Measurements from ENCODE around the gene TRAPPC6A. TPM values are rescaled to one million over a fixed set of nuclear protein-coding genes. Genes with fewer than 3 reads are reported as not detected.

TRAPPC6A gene
- total and polyA plus RNA-seq, 9 of the 15 experiments (the other 6 are each of a cell fraction or from before 2014, with no cell fraction given), result 0.82 to 23.6 (median 11.6) TPM

DNA sequence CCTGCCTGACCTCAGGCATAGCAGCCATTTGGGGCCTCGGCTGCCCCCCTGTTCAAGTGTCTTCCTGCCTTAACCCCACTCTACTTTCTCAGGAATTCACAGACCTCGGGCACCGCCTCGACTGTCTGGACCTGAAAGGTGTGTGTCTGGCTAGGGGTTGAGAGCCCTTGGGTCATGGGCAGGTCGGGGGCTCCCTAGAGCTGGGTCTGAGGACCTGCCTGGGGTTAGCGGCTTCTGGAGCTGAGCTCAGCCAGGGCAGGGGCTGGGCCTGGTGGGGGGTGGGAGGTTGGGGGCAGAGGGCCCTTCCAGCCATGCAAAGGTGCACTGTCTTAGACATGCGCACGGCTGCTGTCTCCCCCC, 37.9 kb downstream of the TRAPPC6A start:
- Histone ChIP-seq H3K79me2 (ENCODE audit: control insufficient read depth, insufficient read depth, low read length) (peaks cover 14% of the 10 kb centered on the region), H3K4me1 (replicated peaks in 1 of 2; ENCODE audit: control insufficient read depth in 2 of 2, insufficient read depth in 2 of 2, low read length in 2 of 2) (peaks cover 0 to 57% of the 10 kb centered on the region in 2 experiments; a peak in 3 of 5 replicates), H4K20me1 (replicated peaks; ENCODE audit: control insufficient read depth, insufficient read depth, low read length) (peaks cover 6% of the 10 kb centered on the region), H3K4me3 (no peak overlapping the region), H2AFZ (ENCODE audit: low read depth, low read length) (no peak overlapping the region), H3K9ac (ENCODE audit: insufficient read depth in 1 of 2, low read depth in 2 of 2, low read length in 2 of 2) (no peak overlapping the region; a peak in 1 of 4 replicates), H3K4me2 (ENCODE audit: insufficient read depth, low read length) (no peak overlapping the region), H3K36me3 (ENCODE audit: control insufficient read depth, insufficient read depth, low read length) (peaks cover 43% of the 10 kb centered on the region; the same call in 1 of the 3 replicates), H3K27ac (ENCODE audit: extremely low read depth, low read depth, low read length) (no peak overlapping the region), H3K27me3 (ENCODE audit: control insufficient read depth in 2 of 2, insufficient read depth in 2 of 2, low read length in 2 of 2) (no peaks in the 10 kb centered on the region), H3K9me1 (ENCODE audit: control insufficient read depth, insufficient read depth, low read length) (no peaks in the 10 kb centered on the region), H3K9me3 (replicated peaks; ENCODE audit: control insufficient read depth, insufficient read depth, low read depth, low read length) (no peaks in the 10 kb centered on the region)
- FAIRE-seq (no peak), ATAC-seq (no peak), DNase-seq (ENCODE audit: extremely low read depth in 1 of 4, low spot score in 3 of 4) (no peak)
- POLR2A ChIA-PET, result interaction anchor here (0.6 kb wide), 1 partner anchor 27 kb away, joined by 3 read pairs; no protein-coding TSS in a partner anchor
- 93% methylated on average over 6 of the region's 8 CpGs for WGBS (ENCODE audit: insufficient coverage, low coverage, missing lambda C conversion rate)
- no peak for TF ChIP-seq L3MBTL2 (IDR thresholded peaks at IDR 0.05)
- intact Hi-C loops (cut with micrococcal nuclease) (no loop called here), in situ Hi-C loops (cut with MboI) (no loop called here)
- CTCF ChIA-PET (ENCODE audit: low intra/inter-chr PET ratio), result no interaction called here
- BruUV-seq (replicated peaks), result no TSS peak

DNA sequence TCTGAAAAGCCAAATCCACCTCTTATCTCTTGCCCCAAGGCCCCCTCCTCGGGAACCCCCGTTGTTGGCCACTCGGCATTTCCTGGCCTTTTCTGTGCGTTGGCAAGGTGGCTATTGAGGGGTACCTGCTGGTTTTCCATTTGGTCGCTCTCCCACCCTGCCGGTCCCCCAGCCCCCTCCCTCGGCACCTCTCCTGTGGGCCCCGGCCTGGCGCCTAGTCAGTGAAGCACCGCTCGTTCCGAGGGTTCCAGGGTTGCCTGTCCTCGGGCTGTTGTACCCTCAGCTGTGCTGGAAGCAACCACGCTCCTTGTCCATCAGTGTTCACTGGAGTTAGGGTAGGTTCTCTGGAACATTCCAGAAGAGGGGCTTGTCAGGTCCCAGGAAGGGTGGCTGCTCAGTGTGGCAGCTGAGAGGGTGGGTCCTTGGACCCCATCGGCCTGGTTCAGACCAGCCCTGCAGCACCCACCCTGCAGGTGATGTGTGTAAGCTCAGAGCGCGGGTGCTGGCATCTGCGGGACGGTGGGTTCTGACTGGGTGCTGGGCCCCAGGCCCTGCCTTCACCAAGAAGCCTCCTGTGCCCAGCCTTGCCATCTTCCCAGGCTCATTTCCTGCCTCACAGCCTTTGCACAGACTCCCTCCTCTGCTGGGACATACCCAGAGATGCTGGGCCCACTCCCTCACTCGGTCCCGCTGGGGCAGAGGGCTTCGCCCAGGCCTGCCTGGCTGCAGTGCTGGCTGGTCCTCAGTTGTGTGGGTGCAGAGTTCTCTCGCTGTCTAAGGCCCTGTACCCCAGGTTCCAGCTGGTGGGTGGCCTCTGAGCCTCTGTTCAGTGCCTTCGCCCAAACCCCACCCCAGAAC, 38.5 kb downstream of the TRAPPC6A start:
- BruUV-seq (replicated peaks), result no TSS peak
- Histone ChIP-seq H2AFZ (ENCODE audit: low read depth, low read length) (no peak overlapping the region), H3K36me3 (ENCODE audit: control insufficient read depth, insufficient read depth, low read length) (peaks cover 42% of the 10 kb centered on the region; the same call in 1 of the 3 replicates), H3K4me2 (ENCODE audit: insufficient read depth, low read length) (no peak overlapping the region), H3K4me1 (replicated peaks in 1 of 2; ENCODE audit: control insufficient read depth in 2 of 2, insufficient read depth in 2 of 2, low read length in 2 of 2) (peaks cover 0 to 52% of the 10 kb centered on the region in 2 experiments; a peak in 3 of 5 replicates), H3K27ac (ENCODE audit: extremely low read depth, low read depth, low read length) (no peak overlapping the region), H3K9ac (ENCODE audit: insufficient read depth in 1 of 2, low read depth in 2 of 2, low read length in 2 of 2) (peak overlapping the region in 1 of 2 experiments; percentile 43; a peak in 1 of 4 replicates), H4K20me1 (replicated peaks; ENCODE audit: control insufficient read depth, insufficient read depth, low read length) (peaks cover 6% of the 10 kb centered on the region), H3K4me3 (no peak overlapping the region), H3K27me3 (ENCODE audit: control insufficient read depth in 2 of 2, insufficient read depth in 2 of 2, low read length in 2 of 2) (no peaks in the 10 kb centered on the region), H3K79me2 (ENCODE audit: control insufficient read depth, insufficient read depth, low read length) (peaks cover 14% of the 10 kb centered on the region), H3K9me3 (replicated peaks; ENCODE audit: control insufficient read depth, insufficient read depth, low read depth, low read length) (no peaks in the 10 kb centered on the region), H3K9me1 (ENCODE audit: control insufficient read depth, insufficient read depth, low read length) (no peaks in the 10 kb centered on the region)
- in situ Hi-C loops (cut with MboI) (no loop called here), intact Hi-C loops (cut with micrococcal nuclease) (no loop called here)
- no peak for DNase-seq (ENCODE audit: extremely low read depth in 1 of 4, low spot score in 3 of 4)
- no peak for ATAC-seq
- ChIA-PET POLR2A (interaction anchor here (0.6 kb wide), 1 partner anchor 27 kb away, joined by 3 read pairs; no protein-coding TSS in a partner anchor), CTCF (ENCODE audit: low intra/inter-chr PET ratio) (no interaction called here)
- FAIRE-seq, result no peak
- 95% methylated on average over 18 of the region's 24 CpGs for WGBS (ENCODE audit: insufficient coverage, low coverage, missing lambda C conversion rate)
- TF ChIP-seq ZNF24 (IDR thresholded peaks at IDR 0.05) (no peak), PTTG1 (tag; IDR thresholded peaks at IDR 0.05; ENCODE audit: low read depth) (no peak), ZNF668 (CRISPR knock-in tag; IDR thresholded peaks at IDR 0.05) (no peak), ZNF551 (CRISPR knock-in tag; IDR thresholded peaks at IDR 0.05) (no peak)
- TF ChIP-seq, protein P1, sequence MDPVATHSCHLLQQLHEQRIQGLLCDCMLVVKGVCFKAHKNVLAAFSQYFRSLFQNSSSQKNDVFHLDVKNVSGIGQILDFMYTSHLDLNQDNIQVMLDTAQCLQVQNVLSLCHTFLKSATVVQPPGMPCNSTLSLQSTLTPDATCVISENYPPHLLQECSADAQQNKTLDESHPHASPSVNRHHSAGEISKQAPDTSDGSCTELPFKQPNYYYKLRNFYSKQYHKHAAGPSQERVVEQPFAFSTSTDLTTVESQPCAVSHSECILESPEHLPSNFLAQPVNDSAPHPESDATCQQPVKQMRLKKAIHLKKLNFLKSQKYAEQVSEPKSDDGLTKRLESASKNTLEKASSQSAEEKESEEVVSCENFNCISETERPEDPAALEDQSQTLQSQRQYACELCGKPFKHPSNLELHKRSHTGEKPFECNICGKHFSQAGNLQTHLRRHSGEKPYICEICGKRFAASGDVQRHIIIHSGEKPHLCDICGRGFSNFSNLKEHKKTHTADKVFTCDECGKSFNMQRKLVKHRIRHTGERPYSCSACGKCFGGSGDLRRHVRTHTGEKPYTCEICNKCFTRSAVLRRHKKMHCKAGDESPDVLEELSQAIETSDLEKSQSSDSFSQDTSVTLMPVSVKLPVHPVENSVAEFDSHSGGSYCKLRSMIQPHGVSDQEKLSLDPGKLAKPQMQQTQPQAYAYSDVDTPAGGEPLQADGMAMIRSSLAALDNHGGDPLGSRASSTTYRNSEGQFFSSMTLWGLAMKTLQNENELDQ (CRISPR knock-in tag; IDR thresholded peaks at IDR 0.05; ENCODE audit: borderline replicate concordance), result no peak
- TF ChIP-seq, protein P2, sequence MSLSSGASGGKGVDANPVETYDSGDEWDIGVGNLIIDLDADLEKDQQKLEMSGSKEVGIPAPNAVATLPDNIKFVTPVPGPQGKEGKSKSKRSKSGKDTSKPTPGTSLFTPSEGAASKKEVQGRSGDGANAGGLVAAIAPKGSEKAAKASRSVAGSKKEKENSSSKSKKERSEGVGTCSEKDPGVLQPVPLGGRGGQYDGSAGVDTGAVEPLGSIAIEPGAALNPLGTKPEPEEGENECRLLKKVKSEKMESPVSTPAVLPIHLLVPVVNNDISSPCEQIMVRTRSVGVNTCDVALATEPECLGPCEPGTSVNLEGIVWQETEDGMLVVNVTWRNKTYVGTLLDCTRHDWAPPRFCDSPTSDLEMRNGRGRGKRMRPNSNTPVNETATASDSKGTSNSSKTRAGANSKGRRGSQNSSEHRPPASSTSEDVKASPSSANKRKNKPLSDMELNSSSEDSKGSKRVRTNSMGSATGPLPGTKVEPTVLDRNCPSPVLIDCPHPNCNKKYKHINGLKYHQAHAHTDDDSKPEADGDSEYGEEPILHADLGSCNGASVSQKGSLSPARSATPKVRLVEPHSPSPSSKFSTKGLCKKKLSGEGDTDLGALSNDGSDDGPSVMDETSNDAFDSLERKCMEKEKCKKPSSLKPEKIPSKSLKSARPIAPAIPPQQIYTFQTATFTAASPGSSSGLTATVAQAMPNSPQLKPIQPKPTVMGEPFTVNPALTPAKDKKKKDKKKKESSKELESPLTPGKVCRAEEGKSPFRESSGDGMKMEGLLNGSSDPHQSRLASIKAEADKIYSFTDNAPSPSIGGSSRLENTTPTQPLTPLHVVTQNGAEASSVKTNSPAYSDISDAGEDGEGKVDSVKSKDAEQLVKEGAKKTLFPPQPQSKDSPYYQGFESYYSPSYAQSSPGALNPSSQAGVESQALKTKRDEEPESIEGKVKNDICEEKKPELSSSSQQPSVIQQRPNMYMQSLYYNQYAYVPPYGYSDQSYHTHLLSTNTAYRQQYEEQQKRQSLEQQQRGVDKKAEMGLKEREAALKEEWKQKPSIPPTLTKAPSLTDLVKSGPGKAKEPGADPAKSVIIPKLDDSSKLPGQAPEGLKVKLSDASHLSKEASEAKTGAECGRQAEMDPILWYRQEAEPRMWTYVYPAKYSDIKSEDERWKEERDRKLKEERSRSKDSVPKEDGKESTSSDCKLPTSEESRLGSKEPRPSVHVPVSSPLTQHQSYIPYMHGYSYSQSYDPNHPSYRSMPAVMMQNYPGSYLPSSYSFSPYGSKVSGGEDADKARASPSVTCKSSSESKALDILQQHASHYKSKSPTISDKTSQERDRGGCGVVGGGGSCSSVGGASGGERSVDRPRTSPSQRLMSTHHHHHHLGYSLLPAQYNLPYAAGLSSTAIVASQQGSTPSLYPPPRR (CRISPR knock-in tag; IDR thresholded peaks at IDR 0.05; ENCODE audit: borderline replicate concordance), result no peak

Data from K562 (cell line).